Activated naive CD4-positive, alpha-beta T cell treated with anti-CD3 and anti-CD28 coated beads for 36 hours (primary cell): ENCODE data around the gene GRPEL2. TPM values are rescaled to one million over a fixed set of nuclear protein-coding genes. Genes with fewer than 3 reads are reported as not detected.

Experiments used
- CTCF ChIA-PET: fragments of 350-600 bp; sonication (Branson Sonifier 250); formaldehyde crosslinking; loops from one replicate; lab custom pipeline; 2021; ENCODE audit warnings: antibody characterized with exemption; lab: Charles Lee
- DNase-seq: peaks from one replicate; pipeline ENCODE4 v3.0.0-alpha.2; 2020
- H3K27ac Mint-ChIP-seq: one replicate; pipeline ENCODE4 v1.8.0; 2021; ENCODE audit warnings: mild to moderate bottlenecking, mixed read lengths
- H3K27me3 Mint-ChIP-seq: one replicate; pipeline ENCODE4 v1.8.0; 2021; ENCODE audit warnings: low read depth, mixed read lengths
- H3K36me3 Mint-ChIP-seq: one replicate; pipeline ENCODE4 v1.8.0; 2021; ENCODE audit warnings: low read depth, mixed read lengths
- H3K4me1 Mint-ChIP-seq: one replicate; pipeline ENCODE4 v1.8.0; 2021; ENCODE audit warnings: low read depth, mixed read lengths
- H3K4me3 Mint-ChIP-seq: one replicate; pipeline ENCODE4 v1.8.0; 2021; ENCODE audit warnings: mild to moderate bottlenecking, moderate library complexity, mixed read lengths
- H3K9me3 Mint-ChIP-seq: one replicate; pipeline ENCODE4 v1.8.0; 2021; ENCODE audit warnings: mixed read lengths
- intact Hi-C: fragments of 100-400 bp; cut with micrococcal nuclease; formaldehyde crosslinking; loops from one replicate; pipeline ENCODE4 v1.15.1; 2023
- total RNA-seq, 2 experiments: library from RNA; stranded (reverse); gene quantifications; one replicate each; pipeline ENCODE4 v1.2.3, GENCODE V29; 2021

The GRPEL2 gene
- total RNA-seq, 2 experiments from 2014 or later: 44.7 to 49.6 TPM

DNA sequence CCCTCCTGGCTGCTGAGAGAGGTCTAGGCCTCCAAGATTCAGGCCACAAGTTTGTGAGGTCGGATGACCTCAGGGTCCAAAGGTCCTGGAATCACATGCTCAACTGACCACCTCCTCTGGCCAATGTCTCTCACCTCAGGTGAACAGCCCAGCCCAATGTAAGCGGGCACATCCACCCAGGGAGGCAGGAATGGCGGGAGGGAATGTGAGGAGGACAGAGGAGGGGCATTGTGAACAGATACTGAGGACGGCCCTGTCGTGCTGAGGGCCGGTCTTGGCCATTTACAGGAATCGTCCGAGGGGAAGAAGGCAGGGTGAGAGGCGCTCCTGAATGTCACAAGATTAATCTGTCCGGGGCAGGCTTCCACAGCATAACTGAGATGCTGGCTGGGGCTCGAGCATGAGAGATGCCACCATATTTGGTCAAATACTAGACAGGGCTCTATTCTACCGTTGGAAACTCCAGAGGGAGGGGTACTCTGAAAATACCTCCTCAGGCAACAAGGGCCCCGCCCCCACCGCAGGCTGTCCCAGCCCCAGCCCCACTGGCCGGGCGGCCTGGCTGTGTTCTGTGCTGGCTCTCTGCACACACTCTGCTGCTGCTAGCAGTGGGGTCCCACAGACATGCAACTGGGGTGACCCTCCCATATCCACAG lies 35.3 kb downstream of the GRPEL2 start:
- DNase-seq: no peak
- Mint-ChIP-seq H3K27me3 (no peaks in the 10 kb centered on the region), H3K36me3 (no peaks in the 10 kb centered on the region), H3K27ac (no peak overlapping the region), H3K9me3 (no peaks in the 10 kb centered on the region), H3K4me3 (no peak overlapping the region), H3K4me1 (no peaks in the 10 kb centered on the region)
- intact Hi-C loops: no loop called here
- CTCF ChIA-PET: interaction anchor here (0.7 to 7.5 kb wide), 22 partner anchors 8 to 218 kb away, joined by 3 to 80 read pairs (median 5); no protein-coding TSS in a partner anchor

DNA sequence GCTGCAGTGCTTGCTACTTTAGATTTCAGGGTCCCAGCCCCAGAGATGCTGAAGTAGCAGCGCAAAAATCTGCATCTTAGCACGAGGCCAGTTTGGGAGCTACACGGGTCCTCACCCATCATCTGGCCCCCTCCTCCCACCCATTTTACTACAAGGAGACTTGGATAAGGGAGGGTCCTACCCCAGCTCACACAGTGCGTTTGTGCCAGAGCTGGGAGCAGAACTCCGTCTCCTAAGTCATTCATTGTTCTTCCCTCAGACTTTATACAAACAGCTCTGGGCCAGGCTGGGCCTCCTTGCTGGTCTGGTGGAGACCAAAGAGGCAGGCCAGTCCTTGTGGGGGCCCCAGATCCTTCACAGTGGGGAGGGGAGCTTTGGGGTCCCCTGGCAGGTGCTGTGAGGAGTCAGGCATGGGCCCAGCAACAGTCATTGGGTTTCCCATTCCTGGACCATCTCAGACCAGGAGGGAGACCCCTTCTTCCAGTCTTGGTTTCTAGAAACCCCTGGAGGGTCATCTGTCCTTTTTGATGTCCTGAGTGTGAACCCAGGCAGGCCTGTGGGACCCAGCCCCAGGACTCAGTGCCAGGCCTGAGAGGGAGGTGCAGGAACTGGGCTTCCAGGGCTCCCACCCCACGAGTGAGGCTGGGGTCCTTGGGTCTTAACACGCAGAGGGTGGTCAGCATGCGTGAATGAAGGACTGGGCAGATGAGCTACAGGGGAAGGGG lies 36.1 kb downstream of the GRPEL2 start:
- Mint-ChIP-seq H3K27ac (no peak overlapping the region), H3K27me3 (no peaks in the 10 kb centered on the region), H3K4me1 (no peaks in the 10 kb centered on the region), H3K9me3 (no peaks in the 10 kb centered on the region), H3K36me3 (no peaks in the 10 kb centered on the region), H3K4me3 (no peak overlapping the region)
- no peak for DNase-seq
- CTCF ChIA-PET: interaction anchor here (0.6 to 7.5 kb wide), 31 partner anchors 10 to 264 kb away, joined by 3 to 80 read pairs (median 4); partner anchors contain the start of genes ARHGEF37, GRPEL2 and PCYOX1L
- intact Hi-C loops: no loop called here

- no peaks in the 10 kb centered on the region for H3K9me3 Mint-ChIP-seq
- no peaks in the 10 kb centered on the region for H3K4me1 Mint-ChIP-seq
- intact Hi-C loops: loop anchor here (1.0 kb wide), 3 partner anchors 52 to 236 kb away; no protein-coding TSS in a partner anchor
- DNase-seq: peak; percentile 87
- H3K27ac Mint-ChIP-seq: no peak overlapping the region
- CTCF ChIA-PET: interaction anchor here (0.6 to 7.5 kb wide), 32 partner anchors 9 to 264 kb away, joined by 3 to 80 read pairs (median 4); partner anchors contain the start of genes ARHGEF37, GRPEL2 and PCYOX1L
- H3K36me3 Mint-ChIP-seq: no peaks in the 10 kb centered on the region
- no peak overlapping the region for H3K4me3 Mint-ChIP-seq
- H3K27me3 Mint-ChIP-seq: no peaks in the 10 kb centered on the region
Observed at GRCh38 chr5:149381986-149382338, 36.7 kb downstream of the GRPEL2 start.

GRCh38 chr5:149382517-149383220 lies 37.4 kb downstream of the GRPEL2 start:
- DNase-seq: no peak
- no peaks in the 10 kb centered on the region for H3K9me3 Mint-ChIP-seq
- CTCF ChIA-PET: interaction anchor here (0.6 to 7.5 kb wide), 26 partner anchors 8 to 263 kb away, joined by 3 to 80 read pairs (median 5); partner anchors contain the start of genes ARHGEF37 and PCYOX1L
- intact Hi-C loops: loop anchor here (1.0 kb wide), 3 partner anchors 52 to 236 kb away; no protein-coding TSS in a partner anchor
- no peaks in the 10 kb centered on the region for H3K36me3 Mint-ChIP-seq
- no peaks in the 10 kb centered on the region for H3K27me3 Mint-ChIP-seq
- no peaks in the 10 kb centered on the region for H3K4me1 Mint-ChIP-seq
- no peak overlapping the region for H3K4me3 Mint-ChIP-seq
- H3K27ac Mint-ChIP-seq: no peak overlapping the region

GRCh38 chr5:149383399-149383798 lies 38.1 kb downstream of the GRPEL2 start:
- CTCF ChIA-PET: interaction anchor here (0.6 to 7.5 kb wide), 10 partner anchors 13 to 235 kb away, joined by 3 to 80 read pairs (median 10); no protein-coding TSS in a partner anchor
- Mint-ChIP-seq H3K9me3 (no peaks in the 10 kb centered on the region), H3K36me3 (no peaks in the 10 kb centered on the region), H3K27me3 (no peaks in the 10 kb centered on the region), H3K4me1 (no peaks in the 10 kb centered on the region), H3K27ac (no peak overlapping the region), H3K4me3 (no peak overlapping the region)
- intact Hi-C loops: no loop called here
- no peak for DNase-seq

- no peak for DNase-seq
- no peak overlapping the region for H3K27ac Mint-ChIP-seq
- H3K4me3 Mint-ChIP-seq: no peak overlapping the region
- intact Hi-C loops: no loop called here
- H3K36me3 Mint-ChIP-seq: no peaks in the 10 kb centered on the region
- peaks cover 4% of the 10 kb centered on the region for H3K4me1 Mint-ChIP-seq
- H3K9me3 Mint-ChIP-seq: no peaks in the 10 kb centered on the region
- CTCF ChIA-PET: interaction anchor here (0.8 to 3.8 kb wide), 10 partner anchors 10 to 179 kb away, joined by 3 to 18 read pairs (median 4); no protein-coding TSS in a partner anchor
- no peaks in the 10 kb centered on the region for H3K27me3 Mint-ChIP-seq
Observed at GRCh38 chr5:149386166-149386565, 40.9 kb downstream of the GRPEL2 start.

DNA sequence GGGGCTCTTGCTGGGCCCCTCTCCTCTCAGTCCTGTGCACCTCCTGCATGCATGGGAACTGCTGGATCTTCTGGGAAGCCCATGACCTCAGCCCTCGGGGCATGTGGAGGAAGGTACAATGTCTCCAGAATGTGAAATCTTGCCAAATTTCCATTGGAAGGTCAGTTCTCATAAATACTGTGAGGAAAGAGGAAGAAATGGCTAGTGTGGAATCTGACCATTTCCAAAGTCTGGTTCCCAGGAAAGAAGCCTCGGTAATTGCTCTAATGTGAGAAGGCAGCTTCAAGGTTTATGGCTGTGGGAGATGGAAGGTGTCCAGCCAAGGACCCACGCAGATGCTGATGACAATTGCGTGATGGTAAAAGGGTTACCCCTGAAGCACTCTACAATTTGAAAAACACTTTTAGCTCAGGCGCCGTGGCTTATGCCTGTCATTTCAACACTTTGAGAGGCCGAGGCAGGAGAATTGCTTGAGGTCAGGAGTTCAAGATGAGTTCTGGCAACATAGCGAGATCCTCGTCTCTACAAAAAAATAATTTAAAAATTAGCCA lies 41.9 kb downstream of the GRPEL2 start:
- no peaks in the 10 kb centered on the region for H3K9me3 Mint-ChIP-seq
- CTCF ChIA-PET: interaction anchor here (0.9 to 3.8 kb wide), 7 partner anchors 11 to 178 kb away, joined by 3 to 18 read pairs (median 5); no protein-coding TSS in a partner anchor
- H3K4me1 Mint-ChIP-seq: peaks cover 4% of the 10 kb centered on the region
- intact Hi-C loops: no loop called here
- no peaks in the 10 kb centered on the region for H3K36me3 Mint-ChIP-seq
- no peak for DNase-seq
- H3K4me3 Mint-ChIP-seq: no peak overlapping the region
- H3K27me3 Mint-ChIP-seq: no peaks in the 10 kb centered on the region
- no peak overlapping the region for H3K27ac Mint-ChIP-seq

DNA sequence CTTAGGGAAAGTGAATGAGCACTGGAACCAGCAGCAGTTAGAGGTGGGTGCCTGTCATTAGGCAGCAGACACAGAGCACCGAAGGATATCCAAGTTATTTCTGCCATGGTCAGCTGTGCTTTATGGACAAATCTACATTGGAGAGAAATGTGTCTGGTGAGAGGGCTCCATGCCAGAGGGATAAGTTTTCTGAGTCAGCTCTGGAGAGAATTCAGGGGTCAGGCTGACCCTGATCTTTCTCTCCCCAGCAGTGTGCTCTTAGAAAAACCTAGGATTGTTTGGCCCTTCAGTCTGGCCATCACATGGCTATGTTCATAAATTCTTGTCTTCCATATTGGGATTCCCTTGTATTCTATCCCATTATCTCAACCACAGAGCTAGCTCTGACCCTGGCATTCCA lies 42.7 kb downstream of the GRPEL2 start:
- H3K9me3 Mint-ChIP-seq: no peaks in the 10 kb centered on the region
- H3K36me3 Mint-ChIP-seq: no peaks in the 10 kb centered on the region
- DNase-seq: no peak
- intact Hi-C loops: no loop called here
- CTCF ChIA-PET: interaction anchor here (1.5 to 1.7 kb wide), 2 partner anchors 16 kb away, joined by 4 to 5 read pairs; no protein-coding TSS in a partner anchor
- H3K27me3 Mint-ChIP-seq: no peaks in the 10 kb centered on the region
- H3K4me3 Mint-ChIP-seq: no peak overlapping the region
- peaks cover 4% of the 10 kb centered on the region for H3K4me1 Mint-ChIP-seq
- H3K27ac Mint-ChIP-seq: no peak overlapping the region

- CTCF ChIA-PET: interaction anchor here (0.6 to 1.7 kb wide), 5 partner anchors 9 to 813 kb away, joined by 3 to 4 read pairs (median 4); no protein-coding TSS in a partner anchor
- peaks cover 4% of the 10 kb centered on the region for H3K4me1 Mint-ChIP-seq
- no peak overlapping the region for H3K4me3 Mint-ChIP-seq
- intact Hi-C loops: no loop called here
- no peaks in the 10 kb centered on the region for H3K9me3 Mint-ChIP-seq
- DNase-seq: no peak
- no peaks in the 10 kb centered on the region for H3K27me3 Mint-ChIP-seq
- no peaks in the 10 kb centered on the region for H3K36me3 Mint-ChIP-seq
- H3K27ac Mint-ChIP-seq: no peak overlapping the region
Observed at GRCh38 chr5:149388498-149389190, 43.3 kb downstream of the GRPEL2 start.

DNA sequence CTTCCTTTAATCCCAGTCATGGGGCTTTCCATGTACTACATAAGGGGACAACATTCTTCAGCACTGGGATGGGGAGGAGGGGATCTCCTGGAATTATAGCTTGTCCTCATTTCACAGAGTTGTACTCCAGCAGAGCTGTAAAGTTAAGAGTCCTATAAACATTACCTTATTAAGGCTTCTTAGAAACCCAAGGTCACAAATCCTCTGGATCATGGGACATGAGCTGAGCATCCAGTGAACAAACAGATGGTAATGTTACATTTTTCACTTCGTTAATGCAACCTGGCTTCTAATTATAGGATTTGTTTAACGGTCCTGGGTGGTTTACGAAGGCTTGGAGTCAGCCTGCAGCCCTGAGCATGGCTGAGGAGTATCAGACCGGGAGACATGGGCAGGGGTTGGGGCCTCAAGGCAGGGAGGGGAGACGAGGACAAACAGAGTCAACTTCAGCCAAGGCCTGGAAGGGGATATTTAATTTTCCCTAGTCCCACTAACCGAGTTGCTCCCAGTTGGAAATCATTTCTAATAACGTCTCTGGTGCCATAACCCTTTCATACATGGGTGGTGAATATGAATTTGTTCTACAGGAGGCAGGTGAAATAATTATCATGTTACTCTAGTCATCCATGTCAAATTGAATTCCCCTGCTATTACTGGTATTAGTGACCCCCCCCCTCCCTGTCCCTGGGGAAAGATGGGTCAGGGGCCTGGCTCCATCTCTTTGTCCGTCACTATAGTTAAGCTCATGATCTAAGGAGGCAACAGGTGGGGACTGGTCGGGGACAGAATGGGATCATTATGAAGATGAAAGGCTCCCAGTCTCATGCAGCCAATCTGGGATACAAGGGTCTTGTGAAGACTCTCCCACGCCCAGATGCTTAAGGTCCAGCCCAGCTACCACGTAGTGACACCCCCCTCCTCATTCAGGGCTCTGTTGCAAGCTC lies 44.5 kb downstream of the GRPEL2 start:
- intact Hi-C loops: no loop called here

More for the DNA sequence above, 44.5 kb downstream of the GRPEL2 start:
- Mint-ChIP-seq H3K36me3 (no peaks in the 10 kb centered on the region), H3K27me3 (no peaks in the 10 kb centered on the region), H3K4me3 (no peak overlapping the region), H3K27ac (no peak overlapping the region), H3K9me3 (no peaks in the 10 kb centered on the region), H3K4me1 (peaks cover 4% of the 10 kb centered on the region)
- no peak for DNase-seq
- CTCF ChIA-PET: interaction anchor here (0.6 to 2.7 kb wide), 7 partner anchors 8 to 444 kb away, joined by 3 to 14 read pairs (median 3); no protein-coding TSS in a partner anchor
